Measurements from ENCODE around the gene TNNT2.

The TNNT2 gene

DNA sequence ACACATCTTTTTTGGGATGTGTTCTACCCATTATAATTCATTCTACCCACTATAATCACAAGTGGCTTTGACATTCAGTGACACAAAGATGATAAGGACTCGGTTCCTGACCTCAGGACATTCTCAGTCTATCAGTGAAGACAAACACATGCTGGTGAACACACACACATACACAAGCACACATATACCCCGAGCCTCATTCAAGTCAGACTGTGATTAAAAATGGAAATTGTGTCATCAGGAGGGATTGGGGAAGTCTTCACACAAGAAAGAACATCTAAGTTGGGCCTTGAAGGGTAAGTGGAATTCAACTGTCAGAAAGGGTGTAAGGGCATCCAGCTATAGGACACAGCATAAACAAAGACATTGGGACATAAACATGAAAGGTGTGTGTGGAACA, 24.2 kb upstream of the TNNT2 start:
- no peak for DNase-seq (ENCODE audit: low spot score)

DNA sequence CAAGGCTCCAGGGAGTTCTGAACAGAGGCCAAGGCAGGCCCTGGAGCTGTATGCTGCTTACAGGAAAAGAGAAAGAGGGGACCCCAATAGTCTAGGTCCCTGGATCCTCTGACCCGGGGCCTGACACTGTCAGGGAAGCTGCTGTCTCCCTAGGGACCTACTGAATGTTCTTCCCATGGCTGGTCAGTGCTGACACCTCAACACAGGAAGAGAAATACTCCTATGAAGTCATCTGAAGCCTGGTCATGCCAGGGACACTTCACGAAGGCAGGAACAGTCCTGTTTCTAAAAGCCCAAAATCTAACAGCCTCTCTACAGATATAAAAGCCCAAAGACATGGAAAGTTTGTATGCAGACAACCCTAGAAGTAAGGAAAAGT, 23.4 kb upstream of the TNNT2 start:
- DNase-seq (ENCODE audit: low spot score), result no peak

DNA sequence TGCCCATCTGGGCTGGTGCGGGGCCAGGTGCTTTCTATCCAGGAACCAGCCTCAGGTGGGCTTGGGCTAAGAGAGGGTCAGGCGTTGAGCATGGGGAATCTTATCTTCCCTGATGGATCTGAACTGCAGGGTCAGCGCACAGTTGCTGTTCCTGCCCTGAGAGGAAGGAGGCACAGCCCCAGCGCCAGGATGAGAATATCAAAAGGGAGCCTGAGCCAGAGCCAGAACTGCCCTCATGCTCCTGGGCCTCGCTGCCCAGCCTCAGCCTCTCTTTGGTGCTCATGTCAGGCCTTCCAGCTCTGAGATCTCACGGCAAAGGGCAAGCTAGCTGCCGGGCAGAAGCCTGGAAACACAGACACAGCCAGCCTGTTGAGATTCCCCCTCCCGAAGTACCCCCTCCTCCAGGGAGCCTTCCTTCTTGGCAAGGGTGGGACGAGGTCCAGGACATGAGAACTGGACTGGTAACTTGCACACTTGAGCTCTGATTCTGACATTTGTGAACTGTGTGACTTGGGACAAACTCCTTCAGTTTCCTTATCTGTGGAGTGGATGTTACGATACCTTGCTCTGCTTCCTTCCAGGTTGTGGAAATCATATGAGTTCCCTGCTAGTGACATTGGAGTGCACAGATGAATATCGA, 22.9 kb upstream of the TNNT2 start:
- no peak for DNase-seq (ENCODE audit: low spot score)

DNA sequence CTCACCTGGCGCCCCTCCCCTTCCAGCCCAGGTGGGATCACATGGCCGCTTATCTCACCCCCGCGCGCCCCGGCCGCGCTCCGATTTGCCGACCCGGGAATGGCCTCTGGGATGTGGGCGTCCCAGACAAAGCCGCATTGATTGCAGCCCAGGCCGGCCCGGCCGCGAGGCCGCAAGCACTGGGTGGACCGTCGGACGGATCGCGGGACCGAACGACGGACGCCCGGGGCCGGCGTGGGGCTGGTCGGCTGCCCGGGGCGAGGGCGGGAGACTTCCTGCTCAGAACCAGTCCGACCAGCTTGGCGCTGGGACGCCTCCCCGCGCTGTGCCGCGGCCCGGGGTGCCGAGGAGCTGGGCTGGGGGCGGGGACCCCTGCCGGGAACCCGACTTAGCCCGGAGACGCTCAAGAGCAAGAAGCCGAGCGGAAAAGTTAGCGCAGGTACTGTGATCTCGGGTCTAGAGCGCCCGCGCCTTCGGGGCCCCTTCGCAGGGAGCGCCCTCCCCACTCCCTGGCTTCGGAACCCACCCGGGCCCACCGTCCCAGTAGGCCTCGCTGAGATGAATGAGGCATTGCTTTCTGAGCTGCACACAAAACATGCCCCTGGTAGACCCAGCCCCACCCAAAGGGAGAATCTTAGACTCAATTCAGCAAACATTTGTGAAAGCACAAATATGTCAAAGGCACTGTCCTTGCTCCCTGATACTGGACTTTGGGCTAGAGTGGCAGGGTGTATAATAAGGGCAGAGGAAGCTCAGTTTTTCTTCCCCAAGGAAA, 22.1 kb upstream of the TNNT2 start:
- DNase-seq (ENCODE audit: low spot score), result no peak

DNA sequence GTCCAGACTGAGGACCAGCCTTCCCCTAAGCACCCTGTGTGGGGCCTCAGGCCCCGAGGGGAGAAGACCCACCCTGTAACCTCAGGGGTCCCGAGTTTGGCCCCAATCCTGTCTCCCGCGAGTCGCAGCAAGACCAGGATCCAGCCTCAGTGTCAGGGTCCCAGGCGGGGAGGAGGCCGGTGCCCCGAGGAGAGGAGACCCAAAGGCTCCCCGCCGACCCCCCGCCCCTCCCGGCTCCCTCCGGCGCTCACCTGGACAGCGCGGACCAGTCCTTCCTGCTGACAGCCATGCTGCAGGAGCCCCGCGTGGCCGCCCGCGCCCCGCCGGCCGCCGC, 21.5 kb upstream of the TNNT2 start, which contains the start of gene LAD1:
Gene LAD1 (minus strand): TSS at position 307 of the 334 bp plus-strand sequence. CDS start 18 bp downstream, at position 289.
- DNase-seq (ENCODE audit: low spot score), result no peak

DNA sequence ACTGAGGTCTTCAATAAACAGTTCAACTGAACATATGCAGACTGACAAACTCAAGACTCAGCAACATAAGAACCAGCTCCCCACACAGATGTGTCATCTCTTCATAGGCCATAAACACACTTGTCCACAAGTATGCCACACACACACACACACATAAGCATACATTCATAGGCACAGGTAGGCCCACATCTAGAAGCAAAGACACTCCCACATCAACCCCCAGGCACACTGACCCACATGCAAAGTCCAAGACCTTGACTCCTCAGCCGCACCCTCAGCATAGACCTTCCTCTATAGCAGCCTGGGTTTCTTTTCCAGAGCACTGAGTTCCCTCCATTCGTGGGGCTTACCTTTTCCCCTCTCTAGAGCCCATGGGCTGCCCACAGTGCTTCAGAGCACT, 20.2 kb upstream of the TNNT2 start:
- DNase-seq (ENCODE audit: low spot score), result no peak

DNA sequence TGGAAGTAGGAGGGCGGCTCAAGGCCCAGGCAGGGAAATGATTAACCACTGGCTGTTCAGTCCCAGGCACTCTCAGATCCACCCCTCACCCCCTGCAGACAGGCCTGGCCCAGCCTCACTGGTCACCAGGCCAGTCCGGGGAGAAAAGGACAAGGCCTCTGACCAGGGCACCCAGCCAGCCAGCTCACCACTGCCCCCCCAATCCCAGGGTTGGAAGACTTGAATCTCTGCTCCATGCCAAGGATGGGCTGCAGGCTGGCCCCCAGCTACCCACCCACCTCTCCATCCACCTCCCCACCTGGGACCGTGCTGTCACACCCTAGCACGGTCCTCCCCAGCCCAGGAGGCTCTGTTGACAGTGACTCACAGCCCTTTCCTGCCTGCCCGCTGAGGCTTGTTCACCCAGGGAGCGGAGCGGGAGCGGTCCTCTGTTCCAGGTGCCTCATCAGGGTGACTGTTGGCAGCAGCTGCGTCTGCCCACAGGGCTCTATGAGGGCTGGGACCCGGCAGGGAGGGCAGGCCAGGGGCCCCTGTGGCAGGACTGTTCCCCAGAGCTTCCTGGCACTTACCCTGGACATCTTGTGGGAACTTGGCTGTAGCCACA, 19.5 kb upstream of the TNNT2 start:
- DNase-seq (ENCODE audit: low spot score), result no peak

DNA sequence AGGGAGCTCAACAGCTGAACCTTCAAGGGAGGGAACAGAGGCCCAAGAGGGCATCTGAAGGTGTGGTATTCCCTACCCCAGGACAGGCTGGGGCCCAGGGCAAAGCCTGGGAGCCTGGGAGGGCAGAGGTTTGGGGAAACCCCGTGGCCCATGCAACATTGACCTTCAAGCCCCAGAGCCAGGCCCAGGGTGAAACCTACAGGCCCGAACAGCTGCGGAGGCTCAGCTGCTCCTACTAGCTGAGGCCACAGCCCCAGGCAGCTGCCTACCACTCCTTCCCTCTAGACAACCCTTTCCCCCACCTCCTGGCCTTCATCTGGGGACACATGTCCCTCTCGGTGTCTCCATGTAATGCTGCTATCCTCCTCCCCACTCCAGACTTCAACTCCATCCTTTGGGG, 18.5 kb upstream of the TNNT2 start:
- DNase-seq (ENCODE audit: low spot score), result no peak

DNA sequence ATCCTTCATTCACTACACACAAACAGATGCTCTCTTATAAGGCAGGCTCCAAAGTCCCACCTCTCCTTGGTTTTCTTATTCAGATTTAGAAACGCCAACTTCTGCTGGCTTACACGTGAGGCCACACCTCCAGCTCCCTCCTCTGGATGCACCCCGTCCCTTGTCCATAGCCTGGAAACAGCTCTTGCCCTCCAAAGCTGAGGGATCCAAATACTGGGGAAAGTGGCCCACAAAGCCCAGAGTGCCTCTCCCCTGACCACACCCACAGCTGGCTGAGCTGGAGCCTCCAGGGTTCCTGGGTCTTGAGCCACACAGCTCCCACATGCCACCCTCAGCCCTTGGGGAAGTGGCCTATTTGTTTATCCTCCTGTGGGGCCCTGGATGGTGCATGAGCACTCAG, 17.1 kb upstream of the TNNT2 start:
- no peak for DNase-seq (ENCODE audit: low spot score)

DNA sequence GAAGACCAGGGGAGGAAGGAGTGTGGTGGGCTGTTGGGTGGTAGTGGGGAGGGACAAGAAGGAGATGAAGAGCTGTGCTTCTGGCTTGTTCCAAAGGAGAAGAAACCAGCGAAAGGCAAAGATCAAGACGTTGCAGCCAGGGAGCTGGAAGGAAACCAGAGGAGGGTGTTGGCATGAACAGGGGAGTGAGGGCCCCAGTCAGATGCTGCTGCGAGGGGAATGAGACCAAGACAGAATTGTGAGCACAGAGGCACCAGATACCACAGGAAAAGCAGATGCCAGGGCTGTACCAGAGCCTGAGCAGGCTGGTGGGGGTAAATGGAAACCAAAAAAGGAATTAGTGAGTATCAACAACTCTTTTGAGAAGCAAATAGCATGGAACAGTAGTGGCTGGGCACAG, 15.6 kb upstream of the TNNT2 start:
- DNase-seq (ENCODE audit: low spot score), result no peak

DNA sequence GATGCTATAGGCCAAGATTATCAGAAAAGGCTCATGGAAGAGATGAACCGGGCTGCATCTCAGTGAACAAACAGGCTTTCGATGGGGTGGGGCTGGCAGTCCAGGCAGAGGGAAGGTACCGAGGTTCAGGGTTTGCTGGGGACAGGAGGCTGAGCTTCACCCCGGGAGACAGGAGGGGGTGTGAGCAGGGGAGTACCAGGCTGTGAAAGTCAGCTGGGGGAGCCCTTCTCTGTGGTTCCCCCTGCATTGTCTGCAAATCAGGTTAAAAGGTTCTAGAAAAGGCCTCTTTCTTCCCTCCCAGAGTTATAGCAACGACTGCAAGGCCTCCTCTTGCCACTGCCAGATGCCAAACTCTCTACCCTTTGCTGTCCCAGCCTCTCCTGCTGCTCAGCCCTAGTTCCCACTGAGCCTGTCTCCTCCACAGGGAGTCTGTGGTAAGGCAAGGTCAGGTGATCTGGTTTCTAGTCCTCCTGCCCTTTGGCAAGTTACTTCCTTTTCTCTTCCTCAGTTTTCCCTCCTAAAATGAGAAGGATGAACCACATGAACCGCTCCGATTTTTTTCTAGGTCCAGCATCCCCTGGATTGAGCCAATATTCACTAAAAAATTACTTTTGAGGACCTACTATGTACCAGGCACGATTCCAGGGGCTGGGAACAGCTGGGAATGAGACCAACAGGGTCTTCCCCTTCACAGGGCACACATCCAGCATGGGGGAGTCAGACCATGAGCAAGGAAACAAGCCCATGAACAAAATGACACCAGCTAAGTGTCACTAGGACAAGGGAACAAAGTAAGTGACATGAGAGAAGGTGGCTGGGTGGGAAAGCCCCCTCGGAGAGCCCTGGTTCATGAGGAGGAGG, 14.4 kb upstream of the TNNT2 start:
- no peak for DNase-seq (ENCODE audit: low spot score)

DNA sequence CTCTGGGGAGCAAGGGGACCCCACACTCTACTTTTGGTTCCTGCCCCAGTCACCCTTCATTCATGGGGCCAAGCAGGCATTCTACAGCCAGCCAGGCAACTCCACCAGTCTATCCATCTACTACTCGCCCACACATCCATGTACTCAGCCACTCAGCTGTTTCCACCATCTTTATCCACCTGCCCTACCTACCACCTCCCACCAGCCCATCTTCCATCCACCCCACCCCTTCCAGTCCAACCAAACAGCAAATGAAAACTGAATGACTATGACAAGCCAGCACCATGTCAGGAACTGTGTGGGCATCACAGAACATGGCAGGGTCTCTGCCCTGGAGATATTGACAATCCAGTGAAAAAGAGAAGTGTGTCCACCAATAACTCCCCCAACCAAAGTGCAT, 13.7 kb upstream of the TNNT2 start:
- DNase-seq (ENCODE audit: low spot score), result no peak

DNA sequence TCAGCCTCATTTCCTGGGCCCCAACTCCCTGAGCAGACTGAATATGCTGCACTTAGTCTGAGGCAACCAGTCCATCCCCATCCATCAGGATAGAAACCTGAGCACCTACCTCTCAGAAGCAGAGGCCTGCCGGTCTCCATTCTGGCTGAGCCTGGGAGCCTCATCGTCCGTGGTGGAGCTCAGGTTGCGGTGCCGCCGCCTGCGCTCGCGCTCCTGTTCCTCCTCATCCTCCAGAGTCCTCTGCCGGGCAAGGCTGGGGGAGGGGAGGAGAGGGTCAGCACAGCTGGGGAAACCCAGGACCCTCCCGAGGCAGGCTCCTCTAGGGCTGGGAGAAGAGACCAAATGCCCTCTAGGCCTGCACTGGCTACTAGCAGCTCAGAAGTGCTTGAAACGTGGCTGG, 11.6 kb upstream of the TNNT2 start:
- no peak for DNase-seq (ENCODE audit: low spot score)

DNA sequence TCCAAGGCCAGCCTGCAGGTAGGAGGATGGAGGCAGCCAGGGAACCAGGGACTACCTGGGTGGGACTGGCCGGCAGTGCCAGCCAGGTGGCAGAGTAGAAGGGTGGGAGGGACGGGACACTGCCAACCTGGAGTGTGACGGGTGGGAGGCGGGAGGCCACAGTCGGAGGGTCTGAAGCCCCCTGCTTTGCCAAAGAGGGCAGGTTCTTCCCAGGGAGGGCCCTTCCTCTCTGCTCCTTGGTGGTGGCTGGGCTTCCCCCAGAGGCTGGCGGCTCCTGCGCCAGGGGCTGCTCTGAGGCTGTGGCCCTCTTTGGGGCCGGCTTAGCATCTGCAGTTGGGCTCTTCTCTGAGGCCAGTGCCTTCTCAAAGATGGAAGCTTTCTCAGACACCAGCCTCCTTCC, 8.7 kb upstream of the TNNT2 start:
- DNase-seq (ENCODE audit: low spot score), result no peak

DNA sequence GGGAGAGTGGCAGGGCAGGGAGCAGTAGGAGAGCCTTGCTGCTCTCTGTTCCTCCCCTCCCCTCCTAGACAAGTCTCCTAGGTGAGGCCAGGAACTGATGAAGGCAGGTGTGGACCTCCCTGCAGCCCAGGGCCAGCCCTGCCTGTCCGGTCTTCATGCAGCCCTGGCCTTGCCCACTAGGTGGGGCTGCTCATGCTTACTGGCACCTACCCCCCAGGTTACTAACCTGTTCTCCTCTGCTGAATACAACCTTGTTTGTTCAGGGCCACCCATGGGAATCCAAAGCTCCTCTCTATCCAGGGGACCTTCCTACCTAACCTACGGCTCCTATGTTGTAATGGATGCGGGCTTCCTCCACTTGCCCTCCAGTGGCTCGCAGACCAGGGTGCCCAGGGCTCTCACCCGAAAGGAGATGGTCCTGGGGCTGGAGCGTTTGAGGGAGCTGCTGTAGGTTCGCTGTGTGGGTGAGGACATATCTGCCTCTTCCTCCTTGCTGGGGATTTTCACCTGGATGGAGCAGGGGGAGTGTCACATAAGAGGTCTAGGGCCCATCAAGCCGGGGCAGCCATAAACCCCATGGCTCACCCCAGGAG, 7.9 kb upstream of the TNNT2 start:
- DNase-seq (ENCODE audit: low spot score), result no peak

DNA sequence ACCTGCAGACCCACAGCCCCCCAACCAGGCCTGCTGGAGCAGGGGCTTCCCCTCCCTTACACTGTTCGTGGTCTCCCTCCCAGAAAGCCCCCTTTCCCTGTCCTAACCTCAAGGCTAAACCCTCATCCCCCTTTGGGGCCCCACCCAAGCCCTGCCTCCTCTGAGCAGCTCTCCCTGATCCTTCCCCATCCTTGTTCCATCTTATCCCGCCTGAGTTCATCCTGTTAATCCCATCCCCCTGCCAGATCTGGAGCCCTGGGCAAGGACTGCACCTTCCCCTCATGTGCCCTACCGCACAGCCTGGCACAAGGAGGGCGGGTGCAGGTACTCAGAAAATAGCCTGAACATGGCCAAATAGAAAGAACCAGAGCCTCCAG, 6.9 kb upstream of the TNNT2 start:
- no peak for DNase-seq (ENCODE audit: low spot score)

DNA sequence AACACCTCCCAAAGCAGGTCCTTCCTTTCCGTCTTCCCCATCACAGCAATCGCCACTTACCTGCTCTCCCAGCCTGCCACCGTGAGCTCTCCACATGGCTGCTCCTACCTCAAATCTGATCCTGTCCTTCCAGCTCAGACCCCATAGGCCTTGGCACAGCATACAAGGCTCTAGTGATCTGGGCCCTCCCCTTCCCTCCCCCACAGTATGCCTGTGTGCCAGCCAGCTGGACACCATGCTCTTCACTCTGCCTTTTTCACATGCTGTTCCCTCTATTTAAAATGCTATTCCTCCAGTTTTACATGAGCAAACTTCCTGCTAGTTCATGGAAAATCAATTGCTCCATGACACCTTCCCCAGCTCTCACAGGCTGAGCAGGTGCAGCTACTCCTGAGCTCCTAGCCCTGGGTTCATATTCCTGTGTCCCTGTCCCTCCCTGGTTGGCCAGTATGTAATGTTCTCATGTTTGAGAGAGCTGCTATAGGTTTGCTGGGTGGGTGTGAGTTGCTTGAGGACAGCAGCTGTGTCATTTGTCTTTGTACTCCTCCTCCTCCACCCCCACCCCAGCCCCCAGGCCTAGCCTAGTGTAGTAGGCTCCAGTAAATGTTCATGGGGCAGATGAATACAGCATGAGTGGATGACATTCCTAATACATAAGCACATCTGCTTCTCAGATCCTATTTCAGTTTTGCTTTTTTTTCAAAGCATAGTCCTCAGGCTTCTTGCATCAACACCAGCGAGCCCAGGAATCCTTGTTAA, 6.3 kb upstream of the TNNT2 start:
- no peak for DNase-seq (ENCODE audit: low spot score)

DNA sequence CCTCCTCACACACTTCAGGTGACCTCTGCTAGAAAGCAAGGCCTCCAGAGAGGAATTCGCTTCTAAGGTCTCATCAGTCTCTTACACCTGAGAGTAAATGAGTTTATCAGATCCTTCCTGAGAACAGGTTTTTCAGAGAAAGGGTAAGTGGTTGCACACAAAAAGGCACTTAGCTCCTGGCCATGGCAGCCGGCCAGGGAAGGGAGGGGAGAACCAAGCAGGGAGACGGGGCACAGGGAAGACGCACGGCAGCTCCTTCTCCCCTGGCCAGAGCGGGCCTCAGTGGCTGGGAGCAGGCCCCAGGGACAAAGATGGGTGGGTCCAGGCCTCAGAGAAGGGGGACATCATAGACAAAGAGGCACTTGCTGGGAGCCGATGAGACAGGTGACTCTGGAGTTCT, 3.6 kb upstream of the TNNT2 start:
- no peak for DNase-seq (ENCODE audit: low spot score)

DNA sequence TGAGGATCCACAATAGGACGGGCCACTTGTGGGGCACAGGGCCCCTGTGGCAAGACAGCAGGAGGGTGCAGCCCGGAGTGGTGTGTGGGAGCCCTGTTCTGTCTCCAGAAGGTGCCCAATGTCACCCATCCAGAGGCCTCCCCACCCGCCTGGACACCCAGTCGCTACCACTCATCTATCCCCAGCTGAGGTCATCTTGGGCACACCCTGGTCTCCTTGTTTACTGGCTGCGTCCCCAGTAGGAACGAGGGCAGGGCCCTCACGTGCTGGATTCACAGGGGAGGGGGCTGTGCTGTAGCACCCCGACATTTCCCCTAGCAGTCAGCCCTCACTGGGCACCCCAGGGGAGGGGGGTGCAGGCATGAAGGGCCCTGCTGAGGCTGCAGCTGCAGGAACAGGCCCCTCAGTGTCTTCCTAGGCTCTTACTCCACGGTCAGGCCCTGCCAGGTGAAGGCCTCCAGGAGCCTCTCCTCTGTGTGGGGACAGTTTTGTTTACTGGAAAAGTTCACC, 2.3 kb upstream of the TNNT2 start:
- no peak for DNase-seq (ENCODE audit: low spot score)

DNA sequence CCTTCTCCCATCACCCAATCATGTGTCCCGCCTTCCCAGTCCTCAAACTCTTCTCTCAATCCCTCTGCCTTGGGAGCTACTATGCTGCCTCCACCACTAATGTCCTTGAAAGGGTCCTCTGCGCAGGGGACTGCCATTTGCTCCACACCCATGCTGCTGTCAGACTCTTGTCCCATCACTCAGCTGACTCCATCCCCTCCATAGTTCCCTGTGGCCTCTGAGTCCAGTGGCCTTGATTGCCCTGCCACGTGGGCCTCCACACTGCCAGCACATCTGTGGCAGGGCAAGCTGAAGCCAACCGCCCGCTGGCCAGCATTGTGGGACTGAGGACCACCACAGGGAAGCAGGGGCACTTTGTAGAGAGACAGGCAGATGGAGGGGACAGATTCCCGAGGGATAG, 1.3 kb upstream of the TNNT2 start:
- no peak for DNase-seq (ENCODE audit: low spot score)

All from CD4-positive, alpha-beta T cell treated with Interleukin-2 at 100 ng/mL for 4 hours (primary cell).